ENCODE measurements around the gene SRBD1. TPM values are rescaled to one million over a fixed set of nuclear protein-coding genes. Genes with fewer than 3 reads are reported as not detected.

SRBD1 gene
- total and polyA plus RNA-seq, 2 experiments from 2014 or later: 27.4 to 46.3 TPM

DNA sequence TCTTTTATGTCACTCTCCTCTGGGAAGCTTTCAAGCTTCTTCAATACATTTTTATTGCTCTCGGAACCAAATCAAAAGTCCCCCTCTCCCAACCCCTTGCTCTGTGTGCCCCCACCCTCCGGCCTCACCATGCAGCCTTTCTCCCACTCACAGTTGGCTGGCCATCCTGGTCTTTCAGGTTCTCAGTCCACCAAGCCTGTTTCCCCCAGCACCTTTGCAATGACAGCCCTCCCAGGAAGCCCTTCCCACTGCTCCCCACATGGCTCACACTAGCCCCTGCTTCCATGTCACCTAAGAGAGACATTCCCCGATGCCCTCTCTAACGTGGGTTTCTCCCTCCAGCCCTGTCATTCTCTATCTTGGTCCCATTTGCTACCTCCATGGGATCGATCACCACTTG is 266.6 kb downstream of the SRBD1 start:
- TF ChIP-seq CREB1 (CRISPR knock-in tag; IDR thresholded peaks at IDR 0.05; ENCODE audit: low read depth): no peak
- TF ChIP-seq EZH2 (IDR thresholded peaks at IDR 0.05; ENCODE audit: low read depth, unreplicated experiment): no peak
- TF ChIP-seq ZNF331 (CRISPR knock-in tag; IDR thresholded peaks at IDR 0.05; ENCODE audit: low read depth): no peak
- TF ChIP-seq, protein P1, sequence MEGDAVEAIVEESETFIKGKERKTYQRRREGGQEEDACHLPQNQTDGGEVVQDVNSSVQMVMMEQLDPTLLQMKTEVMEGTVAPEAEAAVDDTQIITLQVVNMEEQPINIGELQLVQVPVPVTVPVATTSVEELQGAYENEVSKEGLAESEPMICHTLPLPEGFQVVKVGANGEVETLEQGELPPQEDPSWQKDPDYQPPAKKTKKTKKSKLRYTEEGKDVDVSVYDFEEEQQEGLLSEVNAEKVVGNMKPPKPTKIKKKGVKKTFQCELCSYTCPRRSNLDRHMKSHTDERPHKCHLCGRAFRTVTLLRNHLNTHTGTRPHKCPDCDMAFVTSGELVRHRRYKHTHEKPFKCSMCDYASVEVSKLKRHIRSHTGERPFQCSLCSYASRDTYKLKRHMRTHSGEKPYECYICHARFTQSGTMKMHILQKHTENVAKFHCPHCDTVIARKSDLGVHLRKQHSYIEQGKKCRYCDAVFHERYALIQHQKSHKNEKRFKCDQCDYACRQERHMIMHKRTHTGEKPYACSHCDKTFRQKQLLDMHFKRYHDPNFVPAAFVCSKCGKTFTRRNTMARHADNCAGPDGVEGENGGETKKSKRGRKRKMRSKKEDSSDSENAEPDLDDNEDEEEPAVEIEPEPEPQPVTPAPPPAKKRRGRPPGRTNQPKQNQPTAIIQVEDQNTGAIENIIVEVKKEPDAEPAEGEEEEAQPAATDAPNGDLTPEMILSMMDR (conservative IDR thresholded peaks at IDR 0.05; ENCODE audit: low read depth in 2 of 2): no peak
- no peak for TF ChIP-seq STAT1 (IDR thresholded peaks at IDR 0.05; ENCODE audit: unreplicated experiment)
- no peak for TF ChIP-seq EZH2phosphoT487 (IDR thresholded peaks at IDR 0.05; ENCODE audit: unreplicated experiment)
- TF ChIP-seq ZNF114 (CRISPR knock-in tag; IDR thresholded peaks at IDR 0.05): no peak
- TF ChIP-seq, protein P2, sequence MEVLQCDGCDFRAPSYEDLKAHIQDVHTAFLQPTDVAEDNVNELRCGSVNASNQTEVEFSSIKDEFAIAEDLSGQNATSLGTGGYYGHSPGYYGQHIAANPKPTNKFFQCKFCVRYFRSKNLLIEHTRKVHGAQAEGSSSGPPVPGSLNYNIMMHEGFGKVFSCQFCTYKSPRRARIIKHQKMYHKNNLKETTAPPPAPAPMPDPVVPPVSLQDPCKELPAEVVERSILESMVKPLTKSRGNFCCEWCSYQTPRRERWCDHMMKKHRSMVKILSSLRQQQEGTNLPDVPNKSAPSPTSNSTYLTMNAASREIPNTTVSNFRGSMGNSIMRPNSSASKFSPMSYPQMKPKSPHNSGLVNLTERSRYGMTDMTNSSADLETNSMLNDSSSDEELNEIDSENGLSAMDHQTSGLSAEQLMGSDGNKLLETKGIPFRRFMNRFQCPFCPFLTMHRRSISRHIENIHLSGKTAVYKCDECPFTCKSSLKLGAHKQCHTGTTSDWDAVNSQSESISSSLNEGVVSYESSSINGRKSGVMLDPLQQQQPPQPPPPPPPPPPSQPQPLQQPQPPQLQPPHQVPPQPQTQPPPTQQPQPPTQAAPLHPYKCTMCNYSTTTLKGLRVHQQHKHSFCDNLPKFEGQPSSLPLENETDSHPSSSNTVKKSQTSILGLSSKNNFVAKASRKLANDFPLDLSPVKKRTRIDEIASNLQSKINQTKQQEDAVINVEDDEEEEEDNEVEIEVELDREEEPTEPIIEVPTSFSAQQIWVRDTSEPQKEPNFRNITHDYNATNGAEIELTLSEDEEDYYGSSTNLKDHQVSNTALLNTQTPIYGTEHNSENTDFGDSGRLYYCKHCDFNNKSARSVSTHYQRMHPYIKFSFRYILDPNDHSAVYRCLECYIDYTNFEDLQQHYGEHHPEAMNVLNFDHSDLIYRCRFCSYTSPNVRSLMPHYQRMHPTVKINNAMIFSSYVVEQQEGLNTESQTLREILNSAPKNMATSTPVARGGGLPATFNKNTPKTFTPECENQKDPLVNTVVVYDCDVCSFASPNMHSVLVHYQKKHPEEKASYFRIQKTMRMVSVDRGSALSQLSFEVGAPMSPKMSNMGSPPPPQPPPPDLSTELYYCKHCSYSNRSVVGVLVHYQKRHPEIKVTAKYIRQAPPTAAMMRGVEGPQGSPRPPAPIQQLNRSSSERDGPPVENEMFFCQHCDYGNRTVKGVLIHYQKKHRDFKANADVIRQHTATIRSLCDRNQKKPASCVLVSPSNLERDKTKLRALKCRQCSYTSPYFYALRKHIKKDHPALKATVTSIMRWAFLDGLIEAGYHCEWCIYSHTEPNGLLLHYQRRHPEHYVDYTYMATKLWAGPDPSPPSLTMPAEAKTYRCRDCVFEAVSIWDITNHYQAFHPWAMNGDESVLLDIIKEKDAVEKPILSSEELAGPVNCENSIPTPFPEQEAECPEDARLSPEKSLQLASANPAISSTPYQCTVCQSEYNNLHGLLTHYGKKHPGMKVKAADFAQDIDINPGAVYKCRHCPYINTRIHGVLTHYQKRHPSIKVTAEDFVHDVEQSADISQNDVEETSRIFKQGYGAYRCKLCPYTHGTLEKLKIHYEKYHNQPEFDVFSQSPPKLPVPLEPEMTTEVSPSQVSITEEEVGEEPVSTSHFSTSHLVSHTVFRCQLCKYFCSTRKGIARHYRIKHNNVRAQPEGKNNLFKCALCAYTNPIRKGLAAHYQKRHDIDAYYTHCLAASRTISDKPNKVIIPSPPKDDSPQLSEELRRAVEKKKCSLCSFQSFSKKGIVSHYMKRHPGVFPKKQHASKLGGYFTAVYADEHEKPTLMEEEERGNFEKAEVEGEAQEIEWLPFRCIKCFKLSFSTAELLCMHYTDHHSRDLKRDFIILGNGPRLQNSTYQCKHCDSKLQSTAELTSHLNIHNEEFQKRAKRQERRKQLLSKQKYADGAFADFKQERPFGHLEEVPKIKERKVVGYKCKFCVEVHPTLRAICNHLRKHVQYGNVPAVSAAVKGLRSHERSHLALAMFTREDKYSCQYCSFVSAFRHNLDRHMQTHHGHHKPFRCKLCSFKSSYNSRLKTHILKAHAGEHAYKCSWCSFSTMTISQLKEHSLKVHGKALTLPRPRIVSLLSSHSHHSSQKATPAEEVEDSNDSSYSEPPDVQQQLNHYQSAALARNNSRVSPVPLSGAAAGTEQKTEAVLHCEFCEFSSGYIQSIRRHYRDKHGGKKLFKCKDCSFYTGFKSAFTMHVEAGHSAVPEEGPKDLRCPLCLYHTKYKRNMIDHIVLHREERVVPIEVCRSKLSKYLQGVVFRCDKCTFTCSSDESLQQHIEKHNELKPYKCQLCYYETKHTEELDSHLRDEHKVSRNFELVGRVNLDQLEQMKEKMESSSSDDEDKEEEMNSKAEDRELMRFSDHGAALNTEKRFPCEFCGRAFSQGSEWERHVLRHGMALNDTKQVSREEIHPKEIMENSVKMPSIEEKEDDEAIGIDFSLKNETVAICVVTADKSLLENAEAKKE (CRISPR knock-in tag; IDR thresholded peaks at IDR 0.05): no peak
- TF ChIP-seq, protein P3, sequence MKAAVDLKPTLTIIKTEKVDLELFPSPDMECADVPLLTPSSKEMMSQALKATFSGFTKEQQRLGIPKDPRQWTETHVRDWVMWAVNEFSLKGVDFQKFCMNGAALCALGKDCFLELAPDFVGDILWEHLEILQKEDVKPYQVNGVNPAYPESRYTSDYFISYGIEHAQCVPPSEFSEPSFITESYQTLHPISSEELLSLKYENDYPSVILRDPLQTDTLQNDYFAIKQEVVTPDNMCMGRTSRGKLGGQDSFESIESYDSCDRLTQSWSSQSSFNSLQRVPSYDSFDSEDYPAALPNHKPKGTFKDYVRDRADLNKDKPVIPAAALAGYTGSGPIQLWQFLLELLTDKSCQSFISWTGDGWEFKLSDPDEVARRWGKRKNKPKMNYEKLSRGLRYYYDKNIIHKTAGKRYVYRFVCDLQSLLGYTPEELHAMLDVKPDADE (IDR thresholded peaks at IDR 0.05): no peak
- no peak for TF ChIP-seq NANOG (IDR thresholded peaks at IDR 0.05; ENCODE audit: borderline replicate concordance)
- TF ChIP-seq JUNB (IDR thresholded peaks at IDR 0.05; ENCODE audit: unreplicated experiment): no peak
- no peak for TF ChIP-seq POLR2AphosphoS5 (IDR thresholded peaks at IDR 0.05; ENCODE audit: low read depth)
- TF ChIP-seq, protein P4, sequence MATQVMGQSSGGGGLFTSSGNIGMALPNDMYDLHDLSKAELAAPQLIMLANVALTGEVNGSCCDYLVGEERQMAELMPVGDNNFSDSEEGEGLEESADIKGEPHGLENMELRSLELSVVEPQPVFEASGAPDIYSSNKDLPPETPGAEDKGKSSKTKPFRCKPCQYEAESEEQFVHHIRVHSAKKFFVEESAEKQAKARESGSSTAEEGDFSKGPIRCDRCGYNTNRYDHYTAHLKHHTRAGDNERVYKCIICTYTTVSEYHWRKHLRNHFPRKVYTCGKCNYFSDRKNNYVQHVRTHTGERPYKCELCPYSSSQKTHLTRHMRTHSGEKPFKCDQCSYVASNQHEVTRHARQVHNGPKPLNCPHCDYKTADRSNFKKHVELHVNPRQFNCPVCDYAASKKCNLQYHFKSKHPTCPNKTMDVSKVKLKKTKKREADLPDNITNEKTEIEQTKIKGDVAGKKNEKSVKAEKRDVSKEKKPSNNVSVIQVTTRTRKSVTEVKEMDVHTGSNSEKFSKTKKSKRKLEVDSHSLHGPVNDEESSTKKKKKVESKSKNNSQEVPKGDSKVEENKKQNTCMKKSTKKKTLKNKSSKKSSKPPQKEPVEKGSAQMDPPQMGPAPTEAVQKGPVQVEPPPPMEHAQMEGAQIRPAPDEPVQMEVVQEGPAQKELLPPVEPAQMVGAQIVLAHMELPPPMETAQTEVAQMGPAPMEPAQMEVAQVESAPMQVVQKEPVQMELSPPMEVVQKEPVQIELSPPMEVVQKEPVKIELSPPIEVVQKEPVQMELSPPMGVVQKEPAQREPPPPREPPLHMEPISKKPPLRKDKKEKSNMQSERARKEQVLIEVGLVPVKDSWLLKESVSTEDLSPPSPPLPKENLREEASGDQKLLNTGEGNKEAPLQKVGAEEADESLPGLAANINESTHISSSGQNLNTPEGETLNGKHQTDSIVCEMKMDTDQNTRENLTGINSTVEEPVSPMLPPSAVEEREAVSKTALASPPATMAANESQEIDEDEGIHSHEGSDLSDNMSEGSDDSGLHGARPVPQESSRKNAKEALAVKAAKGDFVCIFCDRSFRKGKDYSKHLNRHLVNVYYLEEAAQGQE (IDR thresholded peaks at IDR 0.05; ENCODE audit: unreplicated experiment): no peak
- H3K9me3 Mint-ChIP-seq: no peaks in the 10 kb centered on the region
- Histone ChIP-seq H3K79me2 (replicated peaks; ENCODE audit: insufficient read depth) (no peaks in the 10 kb centered on the region), H4K20me1 (replicated peaks; ENCODE audit: insufficient read depth) (no peaks in the 10 kb centered on the region), H3K4me1 (ENCODE audit: insufficient read depth) (peaks cover 7% of the 10 kb centered on the region; the same call in 1 of the 2 replicates), H3K4me3 (no peak overlapping the region), H3K4me2 (no peak overlapping the region), H3K27ac (ENCODE audit: low read depth) (no peak overlapping the region), H3K27me3 (ENCODE audit: insufficient read depth) (no peaks in the 10 kb centered on the region), H3K9me2 (ENCODE audit: insufficient read depth) (peaks cover 9% of the 10 kb centered on the region; the same call in 1 of the 2 replicates), H3K36me3 (ENCODE audit: insufficient read depth) (no peaks in the 10 kb centered on the region; the same call in 1 of the 2 replicates), H3F3A (replicated peaks; ENCODE audit: low read depth) (no peaks in the 10 kb centered on the region), H2AFZ (no peak overlapping the region)
- peaks cover 9% of the 10 kb centered on the region for H3K27me3 Mint-ChIP-seq (ENCODE audit: insufficient read depth, low read depth, poor library complexity)
- ATAC-seq (no peak), DNase-seq (ENCODE audit: low spot score) (no peak)
- no peak overlapping the region for H3K27ac Mint-ChIP-seq
- H3K36me3 Mint-ChIP-seq (ENCODE audit: low read depth): no peaks in the 10 kb centered on the region; the same call in 2 of the 3 replicates
- H3K4me1 Mint-ChIP-seq: peaks cover 13% of the 10 kb centered on the region
- H3K4me3 Mint-ChIP-seq: no peak overlapping the region
